NCI-H146 treated with DMSO at 0.1 percent for 48 hours (cell line): ENCODE data around the gene ARL14EPL.
"Not testable (repeated sequence)": the region's sequence is repeated elsewhere in the genome, so short reads cannot be mapped to it uniquely, and the experiment has no call there.

ENCODE experiments used
- DNase-seq: peaks from one replicate; lab custom pipeline; 2025; ENCODE audit not compliant: unreplicated experiment; lab: John Stamatoyannopoulos, UW

Gene ARL14EPL

DNA sequence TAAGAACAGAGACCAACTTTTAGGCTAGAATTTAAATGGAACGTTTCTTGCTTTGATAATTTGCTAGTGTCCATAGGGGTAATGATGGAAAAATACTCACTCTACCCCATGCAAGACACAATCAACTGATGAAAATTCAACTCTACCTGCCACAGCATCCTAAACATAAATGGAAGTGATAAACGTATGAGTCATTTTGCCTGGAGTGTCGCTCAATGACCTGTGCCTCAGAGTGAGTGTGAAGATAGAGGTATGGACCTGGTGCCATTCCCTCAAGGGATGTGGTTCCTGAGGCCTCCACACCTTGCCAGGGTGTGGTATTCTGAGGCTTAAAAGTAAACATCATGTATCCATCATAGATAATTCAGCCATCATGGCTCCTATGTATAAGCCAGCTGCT is 14.0 kb downstream of the ARL14EPL start:
- DNase-seq: no peak

DNA sequence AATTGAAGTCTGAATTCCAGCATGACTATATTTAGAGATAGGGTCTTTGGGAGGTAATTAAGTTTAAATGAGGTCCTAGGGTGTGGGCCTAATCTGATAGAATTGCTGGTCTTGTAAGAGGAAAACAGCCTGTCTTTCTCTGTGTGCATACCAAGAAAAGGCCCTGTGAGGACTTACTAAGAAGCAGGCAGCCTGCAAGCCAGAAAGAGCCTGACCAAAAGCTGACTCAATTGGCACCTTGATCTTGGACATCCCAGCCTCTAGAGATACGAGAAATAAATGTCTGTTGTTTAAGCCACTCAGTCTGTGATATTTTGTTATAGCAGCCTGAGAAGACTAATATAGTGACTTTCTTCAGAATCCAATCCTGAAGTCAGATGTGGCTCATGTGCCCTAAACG is 14.6 kb downstream of the ARL14EPL start:
- DNase-seq: no peak

DNA sequence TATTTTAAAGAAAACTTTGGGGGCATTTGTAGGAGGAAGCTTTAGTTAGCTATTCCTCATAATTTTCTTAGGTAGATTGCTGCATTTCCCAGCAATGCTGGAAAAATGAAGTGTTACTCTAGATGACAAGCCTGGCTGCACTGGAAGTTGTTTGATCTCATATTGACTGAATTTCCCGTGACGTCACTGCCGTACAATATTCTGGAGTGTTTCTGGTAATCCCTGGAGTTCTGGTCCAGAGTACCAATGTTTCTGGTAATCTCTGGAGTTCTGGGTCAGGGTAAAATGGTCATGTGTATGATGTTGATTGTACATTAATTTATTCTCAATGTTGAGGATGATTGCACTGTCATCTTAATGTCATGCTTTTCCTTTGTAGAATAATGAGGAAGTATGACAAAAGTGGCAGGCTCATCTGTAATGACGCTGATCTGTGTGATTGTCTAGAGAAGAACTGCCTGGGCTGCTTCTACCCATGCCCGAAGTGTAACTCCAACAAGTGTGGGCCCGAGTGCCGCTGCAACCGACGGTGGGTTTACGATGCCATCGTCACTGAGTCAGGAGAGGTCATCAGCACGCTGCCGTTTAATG is 26.2 kb downstream of the ARL14EPL start:
- DNase-seq: no peak

DNA sequence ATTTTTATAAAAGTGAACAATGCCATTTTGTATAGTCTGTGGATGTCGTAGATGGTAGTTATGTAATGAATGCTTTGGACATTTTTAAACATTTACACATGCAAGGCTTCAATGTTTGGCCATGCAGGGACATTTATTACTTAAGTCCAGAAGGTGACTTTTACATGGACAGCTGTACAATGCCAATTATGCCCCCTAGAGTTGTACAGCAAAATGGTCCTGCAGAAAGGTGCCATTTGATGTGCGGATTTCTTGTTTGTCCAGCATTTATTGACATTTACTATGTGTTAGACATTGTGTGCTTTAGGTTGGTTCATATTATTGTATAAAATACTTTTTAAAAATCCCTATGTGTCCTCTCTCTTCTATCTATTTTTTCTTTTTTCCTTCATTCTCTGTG is 30.1 kb downstream of the ARL14EPL start:
- DNase-seq: no peak

DNA sequence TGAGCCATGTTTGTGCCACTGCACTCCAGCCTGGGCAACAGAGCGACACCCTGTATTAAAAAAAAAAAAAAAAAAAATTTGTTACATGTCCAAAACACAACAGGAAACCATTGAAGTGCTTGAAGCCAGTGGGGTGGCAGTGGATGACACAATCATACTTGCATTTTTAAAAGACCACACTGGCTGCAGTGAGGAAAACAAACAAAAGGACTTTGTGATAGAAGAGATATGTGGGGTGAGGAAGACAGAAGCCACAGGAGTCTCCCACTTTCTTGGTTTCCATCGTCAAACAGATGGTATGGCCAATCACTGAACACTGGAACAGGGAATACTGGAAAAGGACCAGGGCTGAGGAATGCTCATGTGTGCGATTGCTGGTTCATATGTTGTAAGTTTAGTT is 31.7 kb downstream of the ARL14EPL start:
- no peak for DNase-seq

DNA sequence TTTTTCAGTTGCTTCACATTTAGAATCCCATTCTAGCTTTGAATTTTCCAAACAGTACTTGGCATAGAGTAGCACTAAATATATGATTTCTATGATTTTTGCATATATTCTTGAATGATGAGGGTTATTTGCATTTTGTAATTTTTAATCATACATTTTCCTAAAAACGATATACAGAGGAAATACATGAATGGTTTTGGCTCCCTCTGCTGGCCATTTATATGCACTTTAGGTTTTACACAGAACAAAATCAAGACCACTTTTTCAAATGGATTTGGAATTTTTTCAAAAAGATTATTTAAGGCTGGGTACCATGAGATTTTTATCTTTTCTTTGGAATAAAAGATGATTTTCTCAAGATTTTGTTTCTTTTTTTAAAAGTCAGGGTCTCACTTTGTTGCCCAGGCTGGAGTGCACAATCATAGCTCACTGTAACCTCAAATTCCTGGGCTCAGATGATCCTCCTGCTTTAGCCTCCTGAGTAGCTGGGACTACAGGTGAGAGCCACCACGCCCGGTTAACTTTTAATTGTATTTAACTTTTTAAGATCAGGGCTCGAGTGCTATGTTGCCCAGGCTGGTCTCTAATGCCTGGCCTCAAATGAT is 35.9 kb downstream of the ARL14EPL start:
- peak; percentile 16 for DNase-seq

DNA sequence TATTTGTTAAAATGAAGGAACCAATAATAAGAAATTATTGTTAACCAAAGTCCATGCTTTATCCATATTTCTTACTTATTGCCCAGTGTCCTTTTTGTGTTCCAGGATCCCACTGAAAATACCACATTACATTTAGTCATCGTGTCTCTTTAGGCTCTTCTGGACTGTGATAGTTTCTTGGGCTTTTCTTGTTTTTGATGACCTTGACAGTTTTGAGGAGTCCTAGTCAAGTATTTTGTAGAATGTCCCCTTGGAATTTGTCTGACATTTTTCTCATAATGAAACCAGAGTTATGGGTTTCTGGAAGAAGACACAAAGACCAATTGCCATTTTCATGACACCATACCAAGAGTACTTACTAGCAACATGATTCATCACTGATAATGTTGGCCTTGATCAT is 38.9 kb downstream of the ARL14EPL start:
- DNase-seq: no peak

DNA sequence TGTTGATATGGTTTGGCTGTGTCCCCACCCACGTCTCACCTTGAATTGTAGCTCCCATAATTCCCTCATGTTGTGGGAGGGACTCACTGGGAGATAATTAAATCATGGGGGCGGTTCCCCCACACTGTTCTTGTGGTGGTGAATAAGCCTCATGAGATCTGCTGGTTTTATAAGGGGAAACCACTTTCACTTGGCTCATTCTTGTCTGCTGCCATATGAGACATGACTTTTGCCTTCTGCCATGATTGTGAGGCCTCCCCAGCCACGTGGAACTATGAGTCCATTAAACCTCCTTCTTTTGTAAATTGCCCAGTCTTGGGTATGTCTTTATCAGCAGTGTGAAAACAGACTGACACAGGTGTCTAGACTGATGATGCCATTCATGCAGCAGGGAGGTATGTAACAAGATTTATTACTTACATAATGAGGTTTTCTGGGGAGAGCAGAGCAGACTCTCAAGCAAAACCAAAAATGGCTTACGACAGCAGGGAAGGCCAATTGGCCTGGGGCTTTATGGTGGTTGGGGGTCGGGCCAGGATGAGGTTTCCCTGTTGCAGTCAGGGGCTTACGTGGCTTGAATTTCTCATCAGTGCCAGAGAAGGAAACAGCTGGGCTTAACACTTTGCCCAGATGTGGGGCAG is 43.0 kb downstream of the ARL14EPL start:
- no peak for DNase-seq

DNA sequence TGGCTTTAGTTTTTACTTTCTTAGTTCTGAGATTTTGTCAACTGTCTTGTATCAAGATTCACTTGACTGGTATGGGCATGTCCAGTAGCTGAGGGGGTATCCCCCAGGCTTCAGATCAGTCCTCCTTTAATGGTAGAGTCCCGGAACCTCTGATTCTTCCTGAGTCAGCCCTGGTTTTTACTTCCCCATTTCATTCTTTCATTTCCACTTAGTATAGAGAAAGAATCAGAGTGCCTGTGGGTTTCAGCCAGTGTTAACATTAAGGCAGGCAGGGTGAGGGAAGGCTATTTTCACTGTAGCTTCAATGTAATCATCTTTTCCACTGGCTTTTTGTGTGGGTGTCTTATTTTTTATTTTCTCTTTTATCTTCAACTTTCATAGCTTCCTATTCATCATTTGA is 44.2 kb downstream of the ARL14EPL start:
- no peak for DNase-seq

DNA sequence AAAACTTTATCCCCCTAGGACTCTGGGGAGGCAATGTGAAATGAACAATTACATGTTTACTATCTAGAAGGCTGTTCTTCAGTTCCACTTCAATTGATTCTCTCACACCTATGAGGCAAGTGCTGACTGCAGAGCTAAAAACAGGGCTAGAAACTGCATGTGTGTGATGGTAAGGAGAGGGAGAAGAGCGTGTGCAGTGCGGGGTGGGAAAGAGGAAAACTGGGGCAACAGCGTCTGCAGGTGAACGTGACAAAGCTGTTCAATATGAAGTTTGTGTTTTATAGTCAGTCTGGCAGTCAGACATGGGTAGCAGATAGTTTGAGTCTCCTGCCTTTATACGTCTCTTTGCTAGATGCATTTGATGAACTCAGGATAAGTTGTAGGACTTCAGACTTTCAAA is 45.9 kb downstream of the ARL14EPL start:
- no peak for DNase-seq

DNA sequence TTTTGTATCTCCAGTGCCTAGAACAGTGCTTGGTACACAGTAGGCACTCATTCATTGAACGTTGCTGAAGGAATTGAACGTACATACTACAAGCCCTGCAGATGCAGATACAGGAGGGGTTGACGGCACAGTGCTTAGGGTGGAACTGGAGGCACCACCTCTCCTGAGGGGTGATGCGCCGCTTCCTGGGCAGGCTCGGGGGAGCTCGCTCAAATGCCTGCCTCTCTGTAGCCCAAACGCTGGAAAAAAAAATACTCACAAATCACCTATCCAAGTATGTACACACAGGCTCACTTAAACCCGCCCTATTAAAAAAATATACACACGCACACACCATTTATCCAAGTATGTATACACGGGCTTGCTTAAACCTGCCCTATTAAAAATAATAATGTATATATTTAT is 52.0 kb downstream of the ARL14EPL start:
- DNase-seq: peak; percentile 15

DNA sequence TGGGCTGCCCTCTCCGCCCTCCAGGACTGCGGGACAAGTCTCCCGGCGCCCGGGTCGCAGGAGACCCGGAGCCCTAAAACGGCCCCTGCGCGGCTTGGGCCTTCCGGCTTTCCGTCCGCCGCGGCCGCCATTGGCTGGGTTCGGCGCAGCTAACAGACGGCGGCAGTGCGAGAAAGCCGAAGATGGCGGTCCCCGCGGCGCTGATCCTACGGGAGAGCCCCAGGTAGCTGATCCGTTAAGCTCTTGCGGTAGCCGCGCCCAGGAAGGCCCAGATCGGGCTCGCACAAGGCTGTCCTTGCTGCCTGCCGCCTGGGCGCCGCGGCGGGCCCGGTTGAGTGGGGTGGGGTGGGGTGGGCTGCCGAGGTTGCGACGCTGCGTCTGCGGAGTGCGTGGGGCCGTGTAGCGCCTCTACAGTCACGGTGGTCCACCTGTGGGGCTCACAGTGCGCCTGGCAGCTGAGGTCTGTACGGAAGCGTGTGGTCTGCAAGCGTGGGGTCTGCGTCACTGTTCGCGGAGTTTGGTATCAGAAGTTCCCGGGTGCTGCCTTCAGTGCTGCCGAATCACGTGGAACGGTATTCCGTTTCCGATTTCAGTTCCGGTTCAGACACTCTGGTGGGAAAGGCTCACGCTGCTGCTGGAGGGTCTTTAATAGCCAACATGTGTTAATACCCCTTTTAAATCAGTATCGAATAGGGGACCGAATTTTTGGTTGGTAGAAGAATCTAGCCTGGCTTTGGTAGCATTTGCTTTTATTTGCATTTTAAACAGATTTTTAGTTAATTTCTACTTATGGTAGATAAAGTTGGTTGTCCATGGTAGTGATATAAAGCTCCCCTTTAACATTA is 52.8 kb downstream of the ARL14EPL start, which contains the start of gene COMMD10:
Gene COMMD10 (plus strand): TSS at position 155 of the 845 bp plus-strand sequence.
- peak; percentile 49 for DNase-seq

DNA sequence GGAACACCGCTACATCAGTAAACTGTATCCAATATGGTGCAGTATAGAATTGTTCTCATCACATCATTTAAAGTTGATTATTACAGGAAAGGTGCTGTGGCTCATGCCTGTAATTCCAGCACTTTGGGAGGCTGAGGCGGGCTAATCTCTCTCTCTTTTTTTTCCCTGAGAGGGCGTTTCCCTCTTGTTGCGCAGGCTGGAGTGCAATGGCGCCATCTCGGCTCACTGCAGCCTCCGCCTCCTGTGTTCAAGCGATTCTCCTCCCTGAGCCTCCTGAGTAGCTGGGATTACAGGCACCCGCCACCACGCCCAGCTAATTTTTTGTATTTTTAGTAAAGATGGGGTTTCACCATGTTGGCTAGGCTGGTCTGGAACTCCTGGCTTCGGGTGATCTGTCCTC is 54.0 kb downstream of the ARL14EPL start:
- not testable (repeated sequence) for DNase-seq

DNA sequence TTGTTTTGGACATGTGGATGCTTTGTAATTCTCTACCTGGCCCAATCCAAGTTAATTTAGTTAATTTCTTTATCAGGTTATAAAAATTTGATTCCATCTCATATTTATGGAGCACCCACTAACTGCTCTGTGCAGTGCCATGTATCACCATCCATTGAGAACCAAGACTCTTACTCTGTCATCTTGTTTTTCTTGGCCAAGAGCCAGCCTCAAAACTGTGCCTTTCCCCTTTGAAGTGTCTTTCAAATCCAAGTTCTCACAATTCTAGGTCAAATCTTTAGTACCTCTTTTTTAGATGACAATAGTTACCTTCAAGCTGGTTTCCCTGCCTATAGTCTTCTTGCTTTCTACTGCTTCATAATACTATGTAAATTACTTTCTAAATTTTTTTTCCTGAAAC is 55.8 kb downstream of the ARL14EPL start:
- no peak for DNase-seq

DNA sequence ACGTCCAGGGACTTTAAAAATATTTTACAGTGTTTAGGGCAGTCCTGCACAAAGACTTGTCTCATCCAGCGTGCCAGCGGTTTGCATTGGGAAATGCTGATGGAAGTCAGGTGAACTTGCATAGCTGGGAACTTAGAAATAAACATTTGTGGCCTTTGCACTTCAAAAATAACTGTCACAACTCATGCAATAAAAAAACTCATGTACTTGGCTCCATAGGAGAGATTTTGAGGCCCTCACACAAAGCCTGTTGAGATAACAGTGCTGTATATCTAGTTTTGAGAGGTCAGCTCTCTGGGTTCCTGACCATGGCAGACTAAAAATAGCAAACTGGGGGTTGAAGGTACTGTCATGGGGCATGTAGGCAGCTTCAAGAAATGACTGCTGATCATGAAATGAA is 58.0 kb downstream of the ARL14EPL start:
- no peak for DNase-seq

DNA sequence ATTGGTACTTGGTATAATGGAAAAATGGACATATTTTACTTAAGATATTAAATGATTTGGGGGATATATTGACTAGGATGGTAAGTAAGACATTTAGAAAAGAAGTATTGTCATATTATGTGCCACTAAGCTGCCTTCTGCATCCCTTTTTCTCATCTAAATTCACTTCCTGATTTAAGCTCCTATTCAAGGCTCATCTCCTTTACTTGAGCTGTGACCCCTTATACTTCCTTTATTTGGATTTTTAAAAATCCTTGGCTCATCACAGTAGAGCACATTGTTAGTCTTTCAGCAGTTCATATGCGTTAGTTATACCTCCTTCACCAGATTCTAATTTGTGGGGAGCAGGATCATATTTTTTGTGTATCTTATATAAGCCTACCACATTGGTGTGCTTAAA is 59.1 kb downstream of the ARL14EPL start:
- no peak for DNase-seq

DNA sequence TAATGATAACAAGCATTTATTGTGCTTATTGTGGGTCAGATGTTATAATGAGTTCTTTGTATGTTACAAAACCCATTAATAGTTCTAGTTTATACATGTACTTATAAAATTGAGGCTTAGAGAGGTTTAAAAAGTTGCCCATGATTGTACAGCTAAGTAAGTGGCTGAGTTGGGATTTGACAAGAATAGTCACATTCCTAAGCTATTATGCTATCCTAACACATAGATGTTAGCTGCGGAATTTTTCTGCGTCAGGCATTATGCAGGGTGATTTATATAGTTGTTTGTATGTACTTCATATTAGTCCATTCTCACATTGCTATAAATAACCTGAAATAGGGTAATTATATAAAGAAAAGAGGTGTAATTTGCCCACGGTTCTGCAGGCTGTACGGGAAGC is 65.0 kb downstream of the ARL14EPL start:
- no peak for DNase-seq

DNA sequence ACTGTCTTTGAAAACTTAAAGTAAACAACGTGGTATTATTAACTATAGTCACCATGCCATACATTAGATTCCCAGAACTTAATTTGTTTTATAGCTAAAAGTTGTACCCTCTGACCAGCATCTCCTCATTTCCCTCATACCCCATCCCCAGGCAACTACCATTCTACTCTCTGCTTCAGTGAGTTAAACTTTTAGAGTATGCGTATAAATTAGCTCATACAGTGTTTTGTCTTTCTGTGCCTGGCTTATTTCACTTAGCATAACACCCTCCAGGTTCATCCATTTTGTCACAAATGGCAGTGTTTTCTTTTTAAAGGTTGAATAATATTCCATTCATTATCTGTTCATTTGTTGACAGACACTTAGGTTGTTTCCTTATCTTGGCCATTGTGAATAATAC is 66.7 kb downstream of the ARL14EPL start:
- DNase-seq: no peak

DNA sequence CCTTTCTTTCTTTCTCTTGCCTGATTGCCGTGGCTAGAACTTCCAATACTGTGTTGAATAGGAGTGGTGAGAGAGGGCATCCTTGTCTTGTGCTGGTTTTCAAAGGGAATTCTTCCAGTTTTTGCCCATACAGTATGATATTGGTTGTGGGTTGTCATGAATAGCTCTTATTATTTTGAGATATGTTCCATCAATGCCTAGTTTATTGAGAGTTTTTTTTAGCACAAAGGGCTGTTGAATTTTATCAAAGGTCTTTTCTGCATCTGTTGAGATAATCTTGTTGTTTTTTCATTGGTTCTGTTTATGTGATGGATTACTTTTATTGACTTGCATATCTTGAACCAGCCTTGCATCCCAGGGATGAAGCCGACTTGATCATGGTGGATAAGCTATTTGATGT is 72.7 kb downstream of the ARL14EPL start:
- not testable (repeated sequence) for DNase-seq
